Neuronal stem cell (in vitro differentiated cells): ENCODE data around the gene CBFA2T3.

Experiments
- DNase-seq: peaks from one replicate; pipeline ENCODE4 v3.0.0-alpha.2; 2013; ENCODE audit warnings: low spot score
- H2AFZ ChIP-seq: one replicate; pipeline ENCODE4 v1.6.1; 2013; ENCODE audit warnings: mild to moderate bottlenecking, low read length, inconsistent platforms
- H2AK5ac ChIP-seq: 2 replicates; pipeline ENCODE4 v1.6.1; 2013; ENCODE audit warnings: low read depth, mild to moderate bottlenecking, inconsistent platforms, low read length, moderate library complexity, mixed read lengths
- H2BK120ac ChIP-seq: 2 replicates; pipeline ENCODE4 v1.6.1; 2013; ENCODE audit warnings: low read depth, mild to moderate bottlenecking, inconsistent platforms, low read length, moderate library complexity, mixed read lengths
- H2BK12ac ChIP-seq: one replicate; pipeline ENCODE4 v1.6.1; 2013; ENCODE audit warnings: low read length, inconsistent platforms
- H2BK15ac ChIP-seq: 2 replicates; pipeline ENCODE4 v1.6.1; 2013; ENCODE audit warnings: mild to moderate bottlenecking, low read length, inconsistent platforms, mixed read lengths
- H2BK5ac ChIP-seq: one replicate; pipeline ENCODE4 v1.6.1; 2013; ENCODE audit warnings: inconsistent platforms, mild to moderate bottlenecking, low read length, moderate library complexity
- H3K14ac ChIP-seq: one replicate; pipeline ENCODE4 v1.6.1; 2013; ENCODE audit warnings: low read length, inconsistent platforms
- H3K18ac ChIP-seq: 2 replicates; pipeline ENCODE4 v1.6.1; 2013; ENCODE audit warnings: low read length, inconsistent platforms
- H3K23ac ChIP-seq: 2 replicates; pipeline ENCODE4 v1.6.1; 2013; ENCODE audit warnings: low read depth, mild to moderate bottlenecking, mixed read lengths, low read length, inconsistent platforms; ENCODE audit not compliant: poor library complexity
- H3K27ac ChIP-seq: replicated peaks from 3 replicates; pipeline ENCODE4 v1.5.1; 2013; ENCODE audit warnings: low read length, inconsistent platforms
- H3K27me3 ChIP-seq, 3 experiments: 2 replicates each; pipeline ENCODE4 v1.6.1; 2013; ENCODE audit warnings: low read length in 3 of 3, mild to moderate bottlenecking in 2 of 3, inconsistent platforms in 1 of 3, low read depth in 1 of 3, mixed read lengths in 1 of 3, moderate library complexity in 1 of 3; ENCODE audit not compliant: control insufficient read depth in 3 of 3, insufficient read depth in 3 of 3
- H3K36me3 ChIP-seq, 2 donors: replicated peaks in 1 of 2; 2 replicates each; pipeline ENCODE4 v1.6.1; 2013; ENCODE audit warnings: low read length in 2 of 2; ENCODE audit not compliant: control insufficient read depth in 2 of 2, insufficient read depth in 2 of 2
- H3K4ac ChIP-seq: 2 replicates; pipeline ENCODE4 v1.6.1; 2013; ENCODE audit warnings: inconsistent platforms, mild to moderate bottlenecking, low read length, moderate library complexity
- H3K4me1 ChIP-seq, 2 donors: 1 replicate in 1 of 2; 2 replicates in 1 of 2; pipeline ENCODE4 v1.6.1; 2013; ENCODE audit warnings: low read length in 2 of 2, low read depth in 1 of 2; ENCODE audit not compliant: control insufficient read depth in 2 of 2, insufficient read depth in 1 of 2
- H3K4me2 ChIP-seq: one replicate; pipeline ENCODE4 v1.6.1; 2013; ENCODE audit warnings: mild to moderate bottlenecking, low read length, inconsistent platforms; ENCODE audit not compliant: insufficient read depth, poor library complexity, severe bottlenecking
- H3K4me3 ChIP-seq, 2 donors: 2 replicates each; pipeline ENCODE4 v1.5.1; 2013; ENCODE audit warnings: low read length in 2 of 2, mild to moderate bottlenecking in 2 of 2, inconsistent platforms in 1 of 2, moderate library complexity in 1 of 2
- H3K79me1 ChIP-seq: one replicate; pipeline ENCODE4 v1.6.1; 2013; ENCODE audit warnings: low read depth, mild to moderate bottlenecking, inconsistent platforms, low read length, moderate library complexity
- H3K9ac ChIP-seq: one replicate; pipeline ENCODE4 v1.6.1; 2013; ENCODE audit warnings: mild to moderate bottlenecking, low read depth, low read length, inconsistent platforms; ENCODE audit not compliant: poor library complexity
- H3K9me3 ChIP-seq, 2 donors: replicated peaks in 1 of 2; 2 replicates each; pipeline versions ENCODE3 to v1.6.1; 2013; ENCODE audit warnings: low read length in 2 of 2, mild to moderate bottlenecking in 2 of 2, inconsistent platforms in 1 of 2, low read depth in 1 of 2, mixed read lengths in 1 of 2, moderate library complexity in 1 of 2; ENCODE audit not compliant: control insufficient read depth in 2 of 2, insufficient read depth in 1 of 2
- H4K8ac ChIP-seq: one replicate; pipeline ENCODE4 v1.6.1; 2013; ENCODE audit warnings: low read depth, mild to moderate bottlenecking, inconsistent platforms, low read length, moderate library complexity
- H4K91ac ChIP-seq: one replicate; pipeline ENCODE4 v1.6.1; 2013; ENCODE audit warnings: low read length, low read depth, mild to moderate bottlenecking, inconsistent platforms; ENCODE audit not compliant: poor library complexity
- WGBS, 2 donors: extraction: QIAGEN DNeasy Blood & Tissue Kit; methylation state at CpG; one replicate each; pipeline ENCODE4 v1.1.7; 2013; ENCODE audit warnings: missing lambda C conversion rate in 2 of 2, mixed read lengths in 1 of 2; ENCODE audit not compliant: insufficient read length in 2 of 2, insufficient replicate concordance in 1 of 2; ENCODE audit errors: extremely low coverage in 2 of 2; 5-methylcytosine and 5-hydroxymethylcytosine counted together

The CBFA2T3 gene

GRCh38 chr16:88938777-88939244, 38.2 kb downstream of the CBFA2T3 start:
- WGBS, 2 donors, result no CpG with 5 or more reads among the region's 15 CpGs
- Histone ChIP-seq H3K4me2 (no peak overlapping the region), H2BK12ac (no peak overlapping the region), H3K14ac (peak overlapping the region; percentile 21), H4K91ac (no peak overlapping the region), H2BK120ac (no peak overlapping the region), H3K79me1 (peaks cover 2% of the 10 kb centered on the region), H3K9me3 (no peaks in the 10 kb centered on the region), H3K9ac (no peak overlapping the region), H2AFZ (no peak overlapping the region), H2BK15ac (no peak overlapping the region), H3K4me3 (peak overlapping the region in 1 of 2 donors; percentile 9), H3K36me3 (no peaks in the 10 kb centered on the region), H3K23ac (peak overlapping the region; percentile 3), H3K27me3 (peaks cover 11 to 87% (median 35%) of the 10 kb centered on the region in 3 experiments), H2AK5ac (no peak overlapping the region), H3K18ac (no peak overlapping the region), H3K27ac (no peak overlapping the region), H3K4me1 (peaks cover 0 to 10% of the 10 kb centered on the region in 2 donors), H4K8ac (no peak overlapping the region), H2BK5ac (no peak overlapping the region), H3K4ac (no peak overlapping the region)
- no peak for DNase-seq

GRCh38 chr16:88938119-88938776, 38.8 kb downstream of the CBFA2T3 start:
- H3K27me3 ChIP-seq, result peaks cover 11 to 81% (median 35%) of the 10 kb centered on the region in 3 experiments

DNA sequence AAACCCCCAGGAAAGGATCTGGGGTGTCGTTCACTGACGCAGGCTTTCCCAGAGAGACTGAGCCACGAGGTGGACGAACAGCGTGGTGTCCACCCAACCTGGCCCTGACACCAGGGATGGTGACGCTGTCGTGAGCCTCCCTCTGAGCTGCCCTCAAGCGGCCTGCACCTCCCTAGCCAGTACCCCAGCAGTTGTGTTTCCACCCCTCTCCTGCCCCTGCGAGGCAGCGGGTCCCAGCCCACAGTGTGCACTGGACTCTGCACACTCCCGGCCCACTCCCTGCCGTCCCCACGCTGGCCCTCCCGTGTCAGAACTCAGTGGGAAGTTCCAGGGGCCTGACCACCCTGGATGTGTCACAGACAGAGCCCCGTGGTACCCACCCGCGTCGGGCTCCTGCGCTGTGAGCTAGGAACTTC, 39.8 kb downstream of the CBFA2T3 start:
- Histone ChIP-seq H3K9me3 (no peaks in the 10 kb centered on the region), H3K79me1 (peaks cover 2% of the 10 kb centered on the region), H3K36me3 (no peaks in the 10 kb centered on the region), H4K91ac (no peak overlapping the region), H3K18ac (no peak overlapping the region), H2AK5ac (peak overlapping the region; percentile 46), H3K23ac (no peak overlapping the region), H4K8ac (no peak overlapping the region), H3K27me3 (peaks cover 9 to 71% (median 30%) of the 10 kb centered on the region in 3 experiments), H2BK15ac (no peak overlapping the region), H3K4me3 (peak overlapping the region in 1 of 2 donors; percentile 34), H2BK5ac (no peak overlapping the region), H3K9ac (no peak overlapping the region), H3K14ac (no peak overlapping the region), H2BK120ac (no peak overlapping the region), H3K4me2 (no peak overlapping the region), H3K4me1 (peaks cover 0 to 5% of the 10 kb centered on the region in 2 donors), H2BK12ac (no peak overlapping the region), H2AFZ (no peak overlapping the region), H3K4ac (no peak overlapping the region), H3K27ac (no peak overlapping the region)
- no peak for DNase-seq
- WGBS, 2 donors, result no CpG with 5 or more reads among the region's 19 CpGs

More at GRCh38 chr16:88938119-88938776, 38.8 kb downstream of the CBFA2T3 start:
- H2BK12ac ChIP-seq, result no peak overlapping the region
- peak overlapping the region; percentile 65 for H3K23ac ChIP-seq
- no peak overlapping the region for H4K91ac ChIP-seq
- H2AFZ ChIP-seq, result no peak overlapping the region
- H3K4ac ChIP-seq, result no peak overlapping the region
- H3K9ac ChIP-seq, result no peak overlapping the region
- H2BK120ac ChIP-seq, result no peak overlapping the region
- peak overlapping the region; percentile 38 for H3K14ac ChIP-seq
- no CpG with 5 or more reads among the region's 32 CpGs for WGBS, 2 donors
- DNase-seq, result no peak
- peaks cover 2% of the 10 kb centered on the region for H3K79me1 ChIP-seq
- H3K9me3 ChIP-seq, result no peaks in the 10 kb centered on the region
- no peak overlapping the region for H4K8ac ChIP-seq
- H3K18ac ChIP-seq, result peak overlapping the region; percentile 48
- no peak overlapping the region for H2BK15ac ChIP-seq
- no peak overlapping the region for H2BK5ac ChIP-seq
- peak overlapping the region in 1 of 2 donors; percentile 9 for H3K4me3 ChIP-seq
- H3K27ac ChIP-seq, result no peak overlapping the region
- no peak overlapping the region for H2AK5ac ChIP-seq
- H3K36me3 ChIP-seq, result no peaks in the 10 kb centered on the region
- H3K4me1 ChIP-seq, result peaks cover 0 to 10% of the 10 kb centered on the region in 2 donors
- H3K4me2 ChIP-seq, result no peak overlapping the region

- no peak overlapping the region for H2BK120ac ChIP-seq
- no peaks in the 10 kb centered on the region for H3K9me3 ChIP-seq
- H2BK12ac ChIP-seq, result no peak overlapping the region
- H2BK5ac ChIP-seq, result no peak overlapping the region
- H3K14ac ChIP-seq, result no peak overlapping the region
- H3K4me1 ChIP-seq, result peaks cover 0 to 2% of the 10 kb centered on the region in 2 donors
- no peak overlapping the region for H2BK15ac ChIP-seq
- no peak overlapping the region for H3K4ac ChIP-seq
- peak overlapping the region; percentile 63 for H2AK5ac ChIP-seq
- H3K4me3 ChIP-seq, result peak overlapping the region in 1 of 2 donors; percentile 34
- no peak overlapping the region for H3K27ac ChIP-seq
- H3K4me2 ChIP-seq, result no peak overlapping the region
- peaks cover 9 to 67% (median 28%) of the 10 kb centered on the region in 3 experiments for H3K27me3 ChIP-seq
- no peak overlapping the region for H4K91ac ChIP-seq
- H3K18ac ChIP-seq, result no peak overlapping the region
- no peaks in the 10 kb centered on the region for H3K36me3 ChIP-seq
- WGBS, 2 donors, result no CpG with 5 or more reads among the region's 31 CpGs
- peaks cover 2% of the 10 kb centered on the region for H3K79me1 ChIP-seq
- H3K9ac ChIP-seq, result no peak overlapping the region
- no peak overlapping the region for H4K8ac ChIP-seq
- no peak overlapping the region for H2AFZ ChIP-seq
- H3K23ac ChIP-seq, result no peak overlapping the region
- no peak for DNase-seq
These were observed 40.3 kb downstream of the CBFA2T3 start for GRCh38 chr16:88936556-88937205.
